Measurements from ENCODE around the gene C12orf42. TPM values are rescaled to one million over a fixed set of nuclear protein-coding genes. Genes with fewer than 3 reads are reported as not detected.

The C12orf42 gene
- total RNA-seq, 1 experiment from 2014 or later, result not detected

DNA sequence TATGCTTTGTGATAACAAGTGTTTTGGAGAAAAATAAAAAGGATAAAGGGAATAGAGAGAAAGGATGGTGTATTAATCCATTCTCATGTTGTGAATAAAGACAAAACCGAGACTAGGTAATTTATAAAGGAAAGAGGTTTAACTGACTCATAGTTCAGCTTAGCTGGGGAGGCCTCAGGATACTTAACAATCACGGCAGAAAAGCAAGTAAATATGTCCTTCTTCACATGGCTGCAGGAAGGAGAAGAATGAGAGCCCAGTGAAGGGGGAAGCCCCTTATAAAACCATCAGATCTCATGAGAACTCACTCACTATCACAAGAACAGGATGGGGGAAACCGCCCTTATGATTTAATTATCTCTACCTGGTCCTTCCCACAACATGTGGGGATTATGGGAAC is 18.1 kb upstream of the C12orf42 start:
- Histone ChIP-seq H3K36me3 (no peaks in the 10 kb centered on the region), H3K4me3 (no peak overlapping the region), H3K4me1 (replicated peaks) (no peaks in the 10 kb centered on the region), H3K9me3 (replicated peaks) (no peaks in the 10 kb centered on the region), H3K27me3 (replicated peaks) (no peaks in the 10 kb centered on the region), H3K27ac (no peak overlapping the region)
- DNase-seq (ENCODE audit: low read depth in 1 of 2, low spot score in 2 of 2), result no peak

DNA sequence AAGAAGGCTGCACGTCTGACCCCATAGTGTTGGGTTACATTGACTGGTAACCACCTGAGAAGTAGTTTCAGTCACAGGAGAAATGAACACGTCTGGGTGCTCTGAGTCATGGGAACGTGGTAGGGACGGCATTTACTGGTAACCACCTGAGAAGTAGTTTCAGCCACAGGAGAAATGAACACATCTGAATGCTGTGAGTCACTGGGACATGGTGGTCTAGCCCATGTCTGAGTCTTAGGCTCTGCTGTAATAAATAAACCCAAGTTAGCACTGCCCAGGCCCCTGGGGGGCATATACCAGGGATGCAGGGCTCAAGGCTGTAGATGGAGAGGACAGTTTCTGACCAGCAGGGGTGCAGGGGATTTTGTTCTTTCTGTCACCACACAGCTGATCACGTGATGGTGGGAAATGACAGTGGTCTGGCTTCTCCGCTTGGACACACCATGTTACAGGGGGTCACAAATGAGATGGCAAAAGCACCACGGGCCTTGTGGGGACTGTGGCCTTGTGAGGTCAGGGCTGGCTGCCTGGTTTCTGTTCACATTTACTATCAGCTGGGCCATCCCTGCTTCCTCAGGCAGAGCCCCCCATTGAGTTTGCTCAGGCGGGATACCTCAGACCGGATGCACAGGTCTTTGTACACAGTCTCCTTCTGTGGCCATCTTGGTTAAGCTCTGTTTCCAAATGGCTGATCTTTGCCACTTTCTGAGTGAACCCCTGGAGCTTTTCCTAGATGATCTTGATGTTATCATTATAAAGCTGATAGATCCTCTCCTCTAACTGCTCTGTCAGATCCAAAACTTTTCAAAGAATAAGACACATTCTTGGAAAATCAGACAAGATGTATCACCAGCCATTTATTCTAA is 9.8 kb upstream of the C12orf42 start:
- no peak for DNase-seq (ENCODE audit: low read depth in 1 of 2, low spot score in 2 of 2)
- peaks cover 4% of the 10 kb centered on the region; the same call in 1 of the 2 replicates for H3K27me3 ChIP-seq (replicated peaks)
- H3K4me1 ChIP-seq (replicated peaks), result no peaks in the 10 kb centered on the region
- no peaks in the 10 kb centered on the region for H3K9me3 ChIP-seq (replicated peaks)
- H3K36me3 ChIP-seq, result no peaks in the 10 kb centered on the region
- no peak overlapping the region for H3K4me3 ChIP-seq
- no peak overlapping the region for H3K27ac ChIP-seq

DNA sequence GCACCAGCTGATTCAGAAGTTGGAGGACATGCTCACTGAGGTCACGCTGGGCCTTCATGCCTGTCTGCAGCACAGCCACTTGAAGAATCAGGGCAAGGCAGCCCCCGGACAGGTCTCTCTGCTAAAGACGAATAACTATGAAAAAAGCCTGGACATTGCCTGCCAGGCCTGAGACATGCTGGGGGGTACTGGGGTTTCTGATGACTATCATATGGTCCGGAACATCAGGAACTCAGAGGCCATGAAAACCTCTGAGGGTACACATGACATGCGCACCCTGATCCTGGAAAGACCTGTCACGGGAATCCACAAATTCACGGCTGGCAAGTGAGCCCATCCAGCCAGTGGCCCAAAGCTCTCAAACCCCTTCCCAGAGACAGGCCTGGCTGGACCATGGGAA is 8.8 kb upstream of the C12orf42 start:
- DNase-seq (ENCODE audit: low read depth in 1 of 2, low spot score in 2 of 2), result no peak
- Histone ChIP-seq H3K4me1 (replicated peaks) (no peaks in the 10 kb centered on the region), H3K27ac (no peak overlapping the region), H3K27me3 (replicated peaks) (peaks cover 4% of the 10 kb centered on the region; the same call in 1 of the 2 replicates), H3K9me3 (replicated peaks) (no peaks in the 10 kb centered on the region), H3K36me3 (no peaks in the 10 kb centered on the region), H3K4me3 (no peak overlapping the region)

DNA sequence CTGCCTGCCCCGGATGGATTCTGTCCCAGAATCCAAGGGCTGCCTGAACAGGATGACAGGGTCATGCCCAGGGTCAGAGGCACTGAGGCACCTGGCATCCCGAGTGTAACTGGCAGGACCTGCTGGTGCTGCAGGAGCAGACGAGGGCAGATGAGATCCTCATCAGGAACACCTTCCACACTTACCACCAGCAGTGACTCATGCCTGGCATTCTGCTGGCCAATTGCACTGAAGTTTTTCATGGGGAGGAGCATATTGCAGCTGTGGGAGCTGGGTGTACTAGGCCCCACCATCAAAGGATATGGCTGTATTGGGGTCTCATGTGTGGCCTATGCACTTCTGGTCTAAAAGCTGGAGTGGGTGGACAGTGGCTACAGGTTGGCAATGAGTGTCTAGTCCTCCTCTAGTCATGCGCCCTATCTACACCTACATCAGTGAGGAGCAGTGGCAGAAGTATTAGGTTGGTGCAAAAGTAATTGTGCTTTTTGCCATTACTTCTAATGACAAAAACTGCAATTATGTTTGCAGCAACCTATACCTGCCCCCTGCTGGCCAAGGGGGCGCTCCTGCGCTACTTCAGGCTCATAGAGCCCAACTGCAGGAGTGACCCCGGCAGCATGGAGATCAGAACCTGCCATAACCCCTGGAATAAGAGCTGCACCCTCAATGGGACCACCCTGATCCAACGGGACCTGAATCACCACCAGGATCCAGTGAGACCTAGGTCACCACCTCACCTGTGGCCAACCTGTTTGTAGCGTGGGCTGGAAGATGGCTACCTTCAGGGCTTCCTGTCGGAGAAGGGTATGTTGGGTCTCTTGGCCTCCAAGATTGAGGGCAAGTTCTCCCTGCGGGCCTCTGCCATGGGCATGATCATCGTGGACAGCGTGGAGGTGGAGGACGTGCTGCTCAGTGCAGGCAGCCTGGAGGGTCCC is 8.0 kb upstream of the C12orf42 start:
- no peaks in the 10 kb centered on the region for H3K9me3 ChIP-seq (replicated peaks)
- H3K27me3 ChIP-seq (replicated peaks), result peaks cover 8% of the 10 kb centered on the region; the same call in 1 of the 2 replicates
- H3K4me1 ChIP-seq (replicated peaks), result no peaks in the 10 kb centered on the region
- H3K4me3 ChIP-seq, result no peak overlapping the region
- no peaks in the 10 kb centered on the region for H3K36me3 ChIP-seq
- no peak for DNase-seq (ENCODE audit: low read depth in 1 of 2, low spot score in 2 of 2)
- no peak overlapping the region for H3K27ac ChIP-seq

DNA sequence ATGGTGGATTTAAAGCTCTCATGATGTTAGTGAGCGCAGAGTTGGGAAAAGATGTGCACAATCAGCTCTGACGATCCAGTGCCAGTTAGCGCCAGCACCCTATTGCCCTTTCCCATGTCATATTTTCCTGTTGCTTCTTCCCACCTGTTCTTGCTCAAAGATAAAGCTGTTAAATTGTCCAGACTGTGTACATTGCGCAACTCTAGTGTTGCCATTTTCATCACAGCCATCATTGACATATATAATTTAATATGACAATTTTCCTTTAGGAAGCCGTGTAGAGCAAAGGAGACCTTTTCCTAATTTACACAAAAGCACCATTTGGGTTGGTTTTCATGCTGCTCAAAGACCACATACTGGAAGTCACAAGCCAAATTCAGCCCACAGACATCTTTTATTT is 5.7 kb upstream of the C12orf42 start:
- H3K36me3 ChIP-seq, result no peaks in the 10 kb centered on the region
- H3K4me3 ChIP-seq, result no peak overlapping the region
- H3K4me1 ChIP-seq (replicated peaks), result no peaks in the 10 kb centered on the region
- no peak overlapping the region for H3K27ac ChIP-seq
- H3K27me3 ChIP-seq (replicated peaks), result peaks cover 8% of the 10 kb centered on the region; the same call in 1 of the 2 replicates
- no peaks in the 10 kb centered on the region for H3K9me3 ChIP-seq (replicated peaks)
- DNase-seq (ENCODE audit: low read depth in 1 of 2, low spot score in 2 of 2), result no peak

DNA sequence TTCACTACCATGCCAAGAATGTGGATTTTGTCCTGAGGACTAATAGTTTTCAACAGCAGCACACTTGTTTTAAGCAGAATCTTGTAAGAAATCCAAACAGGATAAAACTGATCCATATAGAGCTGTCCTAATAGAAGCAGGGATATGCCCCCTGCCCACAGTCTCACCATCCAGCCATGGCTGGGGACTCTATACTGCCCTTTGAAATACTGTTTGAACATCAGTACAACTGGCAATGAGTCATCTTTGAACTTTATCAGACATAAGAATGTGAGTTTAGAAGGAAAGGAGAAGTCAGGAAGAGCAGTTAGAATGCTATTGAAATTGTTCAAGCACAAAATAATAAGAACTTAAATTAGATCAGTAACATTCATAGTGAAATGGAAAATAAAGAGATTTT is 3.8 kb upstream of the C12orf42 start:
- Histone ChIP-seq H3K9me3 (replicated peaks) (no peaks in the 10 kb centered on the region), H3K27me3 (replicated peaks) (peaks cover 20% of the 10 kb centered on the region), H3K4me1 (replicated peaks) (peaks cover 3% of the 10 kb centered on the region), H3K36me3 (no peaks in the 10 kb centered on the region), H3K4me3 (no peak overlapping the region), H3K27ac (no peak overlapping the region)
- DNase-seq (ENCODE audit: low read depth in 1 of 2, low spot score in 2 of 2), result no peak

DNA sequence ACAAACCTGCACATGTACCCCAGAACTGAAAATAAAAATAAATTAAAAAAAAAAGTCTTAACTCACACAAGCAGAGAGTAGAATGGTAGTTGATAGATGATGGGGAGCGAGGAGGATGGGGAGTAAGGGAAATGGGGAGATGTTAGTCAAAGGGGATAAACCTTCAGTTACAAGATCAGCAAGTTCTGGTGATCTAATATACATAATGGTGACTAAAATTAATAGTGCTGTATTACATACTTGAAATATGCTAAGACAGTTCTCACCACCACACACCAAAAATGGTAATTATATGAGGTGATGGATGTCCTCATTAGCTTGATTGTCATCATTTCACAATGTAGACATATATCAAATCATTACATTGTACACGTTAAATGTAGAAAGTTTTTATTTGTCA is 3.2 kb upstream of the C12orf42 start:
- no peak overlapping the region for H3K4me3 ChIP-seq
- H3K27ac ChIP-seq, result no peak overlapping the region
- no peaks in the 10 kb centered on the region for H3K36me3 ChIP-seq
- H3K4me1 ChIP-seq (replicated peaks), result peaks cover 3% of the 10 kb centered on the region
- H3K9me3 ChIP-seq (replicated peaks), result no peaks in the 10 kb centered on the region
- H3K27me3 ChIP-seq (replicated peaks), result peaks cover 25% of the 10 kb centered on the region
- DNase-seq (ENCODE audit: low read depth in 1 of 2, low spot score in 2 of 2), result no peak

DNA sequence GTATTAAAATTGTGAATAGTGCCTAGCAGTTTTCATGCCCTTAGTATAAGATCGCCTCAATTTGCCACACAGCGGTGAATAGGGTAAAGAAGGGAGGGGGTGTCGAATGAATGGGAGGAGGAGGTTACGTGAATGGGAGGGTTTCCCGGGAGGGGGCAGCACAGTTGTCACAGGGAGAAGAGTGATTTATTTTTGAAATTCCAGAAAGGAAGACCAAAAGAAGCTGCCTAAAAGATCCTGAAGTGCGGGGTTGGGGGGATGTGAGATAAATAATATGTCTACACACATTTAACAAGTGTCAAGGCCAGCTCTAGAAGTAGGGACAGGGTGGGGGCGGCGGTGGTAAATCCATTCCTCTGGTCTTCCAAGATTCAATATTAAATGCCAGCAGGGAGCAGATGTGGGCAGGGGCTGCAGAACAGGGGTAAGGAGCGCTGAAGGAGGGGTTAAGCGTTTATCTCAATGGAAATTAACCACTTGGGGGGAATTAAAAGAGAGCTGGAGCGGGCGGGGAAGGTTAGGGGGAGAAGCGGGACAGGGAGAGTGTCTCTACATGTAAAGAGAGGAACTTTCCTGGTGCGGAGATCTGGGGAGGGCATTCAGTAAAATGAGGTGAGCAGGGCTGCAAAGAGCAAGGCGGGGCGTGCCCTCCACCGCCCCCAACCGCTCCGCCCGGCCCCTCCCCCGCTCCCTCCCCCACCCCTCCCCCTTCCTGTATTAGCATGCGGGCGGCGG is 867 bp downstream of the C12orf42 start:
- Histone ChIP-seq H3K4me1 (replicated peaks) (peaks cover 3% of the 10 kb centered on the region), H3K4me3 (no peak overlapping the region), H3K36me3 (no peaks in the 10 kb centered on the region), H3K27me3 (replicated peaks) (peaks cover 33% of the 10 kb centered on the region), H3K27ac (no peak overlapping the region), H3K9me3 (replicated peaks) (no peaks in the 10 kb centered on the region)
- DNase-seq (ENCODE audit: low read depth in 1 of 2, low spot score in 2 of 2), result no peak

DNA sequence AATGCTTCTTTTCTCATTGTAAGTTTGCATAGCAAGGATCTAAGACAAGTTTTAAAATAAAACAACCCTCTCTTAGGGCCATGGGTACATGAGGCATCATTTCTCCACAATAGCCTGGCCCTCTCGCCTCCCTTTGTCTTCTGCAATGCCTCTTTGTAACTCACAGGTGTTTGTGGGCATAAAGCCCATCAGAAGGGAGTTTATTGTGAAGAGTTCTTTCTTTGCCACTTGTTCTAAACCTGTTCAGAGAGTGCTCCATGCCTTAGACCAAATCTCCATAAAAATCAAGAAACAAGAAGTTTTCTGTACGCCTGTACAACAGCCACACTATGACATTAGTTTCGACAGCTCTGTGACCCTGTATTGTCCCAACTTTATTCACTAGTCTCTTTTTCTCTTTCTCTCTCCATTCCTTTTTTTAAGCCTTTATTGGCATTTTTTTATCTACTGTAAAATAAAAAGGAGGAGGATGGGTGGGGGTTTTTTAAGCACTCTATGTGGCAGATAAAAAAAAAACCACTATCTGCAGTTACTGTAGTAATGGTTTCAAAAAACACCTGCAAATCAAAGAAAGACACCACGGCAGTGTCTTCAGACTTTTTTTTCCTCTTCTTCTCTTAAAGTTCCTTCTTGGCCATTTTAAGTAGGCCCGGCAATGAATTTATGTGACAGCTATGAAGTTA is 1.6 kb downstream of the C12orf42 start:
- H3K9me3 ChIP-seq (replicated peaks), result no peaks in the 10 kb centered on the region
- no peaks in the 10 kb centered on the region for H3K36me3 ChIP-seq
- H3K27ac ChIP-seq, result no peak overlapping the region
- H3K27me3 ChIP-seq (replicated peaks), result peaks cover 29% of the 10 kb centered on the region
- no peak for DNase-seq (ENCODE audit: low read depth in 1 of 2, low spot score in 2 of 2)
- H3K4me1 ChIP-seq (replicated peaks), result peaks cover 3% of the 10 kb centered on the region
- H3K4me3 ChIP-seq, result no peak overlapping the region

DNA sequence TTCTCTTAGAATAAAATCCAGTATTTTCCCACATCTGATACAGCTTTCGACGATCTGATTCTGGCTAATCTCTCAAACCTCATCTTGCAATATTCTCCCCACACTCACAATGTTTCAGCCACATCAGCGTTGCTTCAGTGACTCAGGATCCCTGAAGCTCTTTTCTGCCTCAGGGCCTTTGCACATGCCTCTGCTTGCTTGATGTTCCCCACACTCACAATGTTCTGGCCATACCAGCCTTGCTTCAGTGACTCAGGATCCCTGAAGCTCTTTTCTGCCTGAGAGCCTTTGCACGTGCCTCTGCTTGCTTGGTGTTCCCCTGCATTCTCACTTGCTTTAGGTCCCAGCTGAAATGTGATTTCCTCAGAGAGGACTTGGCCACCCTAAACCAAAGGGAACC is 2.6 kb downstream of the C12orf42 start:
- peaks cover 29% of the 10 kb centered on the region for H3K27me3 ChIP-seq (replicated peaks)
- H3K27ac ChIP-seq, result no peak overlapping the region
- DNase-seq (ENCODE audit: low read depth in 1 of 2, low spot score in 2 of 2), result no peak
- H3K9me3 ChIP-seq (replicated peaks), result no peaks in the 10 kb centered on the region
- H3K36me3 ChIP-seq, result no peaks in the 10 kb centered on the region
- H3K4me1 ChIP-seq (replicated peaks), result peaks cover 3% of the 10 kb centered on the region
- no peak overlapping the region for H3K4me3 ChIP-seq

DNA sequence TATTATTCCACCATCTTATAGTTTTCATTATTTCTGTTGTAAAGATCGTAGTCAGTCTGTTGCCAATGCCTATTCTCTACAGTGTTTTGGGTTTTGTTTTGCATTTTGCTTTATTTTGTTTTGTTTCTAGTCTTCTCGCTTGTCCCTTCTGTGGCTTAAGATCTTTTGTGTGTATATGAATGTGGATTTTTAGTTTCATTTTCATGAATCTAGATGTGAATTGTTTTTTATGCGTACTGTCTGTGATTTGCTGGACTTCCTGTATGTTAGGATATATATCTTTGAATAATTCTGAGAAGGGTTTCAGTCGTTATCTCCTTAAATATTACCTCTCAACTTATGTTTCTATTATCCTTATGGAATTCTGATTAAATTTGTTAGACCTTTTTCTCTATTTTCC is 13.4 kb downstream of the C12orf42 start:
- Histone ChIP-seq H3K9me3 (replicated peaks) (no peaks in the 10 kb centered on the region), H3K27me3 (replicated peaks) (no peaks in the 10 kb centered on the region), H3K4me3 (no peak overlapping the region), H3K27ac (no peak overlapping the region), H3K36me3 (no peaks in the 10 kb centered on the region), H3K4me1 (replicated peaks) (no peaks in the 10 kb centered on the region)
- no peak for DNase-seq (ENCODE audit: low read depth in 1 of 2, low spot score in 2 of 2)

DNA sequence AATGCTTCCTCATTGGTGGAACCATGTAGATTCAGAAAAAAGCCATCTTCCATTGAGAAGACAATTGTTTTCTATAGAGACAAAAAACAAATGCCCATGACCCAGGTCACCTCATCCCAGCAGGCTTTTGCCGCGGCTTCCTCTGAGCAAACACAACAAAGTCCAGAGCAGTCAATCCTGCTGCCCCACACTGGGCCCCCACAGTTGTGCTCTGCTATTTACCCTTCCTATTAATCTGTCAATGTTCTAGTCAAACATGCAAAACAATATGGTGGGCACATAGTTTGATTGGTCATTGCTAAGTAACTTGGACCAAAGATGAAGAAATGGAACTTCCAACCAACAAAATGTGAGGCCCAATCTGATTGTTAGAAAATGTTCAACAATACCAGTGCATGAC is 20.7 kb downstream of the C12orf42 start:
- Histone ChIP-seq H3K27ac (no peak overlapping the region), H3K27me3 (replicated peaks) (peaks cover 5% of the 10 kb centered on the region; the same call in 1 of the 2 replicates), H3K9me3 (replicated peaks) (no peaks in the 10 kb centered on the region), H3K4me3 (no peak overlapping the region), H3K4me1 (replicated peaks) (no peaks in the 10 kb centered on the region), H3K36me3 (no peaks in the 10 kb centered on the region)
- no peak for DNase-seq (ENCODE audit: low read depth in 1 of 2, low spot score in 2 of 2)

DNA sequence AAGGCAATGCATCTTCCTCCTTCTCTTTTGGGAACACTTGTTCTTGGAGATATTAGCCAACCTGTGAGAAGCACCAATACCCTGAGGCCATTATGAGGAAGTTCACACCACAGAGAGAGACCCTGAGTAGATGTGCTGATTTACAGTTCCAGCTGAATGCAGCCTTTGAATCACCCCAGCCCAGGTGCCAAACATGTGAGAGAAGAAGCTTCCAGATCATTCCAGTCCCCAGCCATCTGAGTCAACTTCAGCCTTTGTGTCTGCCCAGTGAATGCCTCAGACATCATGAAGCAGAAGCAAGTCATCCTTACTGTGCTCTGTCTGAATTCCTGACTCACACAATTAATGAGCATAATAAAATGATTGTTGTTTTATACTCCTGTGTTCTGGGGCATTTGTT is 25.1 kb downstream of the C12orf42 start:
- Histone ChIP-seq H3K27ac (no peak overlapping the region), H3K4me3 (no peak overlapping the region), H3K36me3 (no peaks in the 10 kb centered on the region), H3K27me3 (replicated peaks) (peaks cover 6% of the 10 kb centered on the region; the same call in 1 of the 2 replicates), H3K4me1 (replicated peaks) (no peaks in the 10 kb centered on the region), H3K9me3 (replicated peaks) (no peaks in the 10 kb centered on the region)
- no peak for DNase-seq (ENCODE audit: low read depth in 1 of 2, low spot score in 2 of 2)

Data from SJSA1 (cell line).